ENCODE results near the gene BACE2.

BACE2 gene

GRCh38 chr21:41152147-41152546, 15.8 kb upstream of the BACE2 start (continued):
- no peak for TF ChIP-seq RARB (CRISPR knock-in tag; IDR thresholded peaks at IDR 0.05)

- TF ChIP-seq TOX (CRISPR knock-in tag; IDR thresholded peaks at IDR 0.05; ENCODE audit: borderline replicate concordance), result no peak
- TF ChIP-seq PATZ1 (CRISPR knock-in tag; IDR thresholded peaks at IDR 0.05; ENCODE audit: borderline replicate concordance), result no peak
- no peak for TF ChIP-seq ZC3H10 (CRISPR knock-in tag; IDR thresholded peaks at IDR 0.05)
- TF ChIP-seq ZNF8 (CRISPR knock-in tag; IDR thresholded peaks at IDR 0.05), result no peak
- TF ChIP-seq ZFP30 (CRISPR knock-in tag; IDR thresholded peaks at IDR 0.05), result no peak
- no peak for TF ChIP-seq SNAI2 (CRISPR knock-in tag; IDR thresholded peaks at IDR 0.05)
- no peak for TF ChIP-seq ISL1 (CRISPR knock-in tag; IDR thresholded peaks at IDR 0.05)
- no peak for TF ChIP-seq GLIS3 (CRISPR knock-in tag; IDR thresholded peaks at IDR 0.05)
- TF ChIP-seq ESRRG (CRISPR knock-in tag; IDR thresholded peaks at IDR 0.05), result no peak
- ATAC-seq, result no peak
Measured at GRCh38 chr21:41153443-41153842, 14.5 kb upstream of the BACE2 start.

- no peak for ATAC-seq
- no peak for TF ChIP-seq ZC3H10 (CRISPR knock-in tag; IDR thresholded peaks at IDR 0.05)
- no peak for TF ChIP-seq SNAI2 (CRISPR knock-in tag; IDR thresholded peaks at IDR 0.05)
- TF ChIP-seq ZFP3 (CRISPR knock-in tag; IDR thresholded peaks at IDR 0.05), result no peak
- no peak for TF ChIP-seq PATZ1 (CRISPR knock-in tag; IDR thresholded peaks at IDR 0.05; ENCODE audit: borderline replicate concordance)
- TF ChIP-seq ZFP30 (CRISPR knock-in tag; IDR thresholded peaks at IDR 0.05), result no peak
- no peak for TF ChIP-seq TSHZ2 (CRISPR knock-in tag; IDR thresholded peaks at IDR 0.05)
- TF ChIP-seq OSR1 (CRISPR knock-in tag; IDR thresholded peaks at IDR 0.05), result no peak
- TF ChIP-seq TCF4 (CRISPR knock-in tag; IDR thresholded peaks at IDR 0.05; ENCODE audit: borderline replicate concordance), result no peak
- TF ChIP-seq ISL1 (CRISPR knock-in tag; IDR thresholded peaks at IDR 0.05), result no peak
- no peak for TF ChIP-seq CREB5 (CRISPR knock-in tag; IDR thresholded peaks at IDR 0.05; ENCODE audit: low read depth)
Measured at GRCh38 chr21:41156142-41156541, 11.8 kb upstream of the BACE2 start.

GRCh38 chr21:41158026-41158425, 9.9 kb upstream of the BACE2 start:
- no peak for TF ChIP-seq ARNTL (CRISPR knock-in tag; IDR thresholded peaks at IDR 0.05; ENCODE audit: borderline replicate concordance, low read depth)
- TF ChIP-seq GLIS3 (CRISPR knock-in tag; IDR thresholded peaks at IDR 0.05), result no peak
- no peak for TF ChIP-seq CSDC2 (CRISPR knock-in tag; IDR thresholded peaks at IDR 0.05)
- no peak for TF ChIP-seq POU6F1 (CRISPR knock-in tag; IDR thresholded peaks at IDR 0.05; ENCODE audit: borderline replicate concordance, low read depth)
- no peak for TF ChIP-seq BACH2 (CRISPR knock-in tag; IDR thresholded peaks at IDR 0.05; ENCODE audit: borderline replicate concordance)
- no peak for TF ChIP-seq TSHZ2 (CRISPR knock-in tag; IDR thresholded peaks at IDR 0.05)
- no peak for ATAC-seq

Data from SK-N-SH treated with all-trans-retinoic acid at 6 μM for 48 hours (cell line).